ENCODE results near the gene TAMM41.
"Not testable (repeated sequence)": the region's sequence is repeated elsewhere in the genome, so short reads cannot be mapped to it uniquely, and the experiment has no call there.

TAMM41 gene

DNA sequence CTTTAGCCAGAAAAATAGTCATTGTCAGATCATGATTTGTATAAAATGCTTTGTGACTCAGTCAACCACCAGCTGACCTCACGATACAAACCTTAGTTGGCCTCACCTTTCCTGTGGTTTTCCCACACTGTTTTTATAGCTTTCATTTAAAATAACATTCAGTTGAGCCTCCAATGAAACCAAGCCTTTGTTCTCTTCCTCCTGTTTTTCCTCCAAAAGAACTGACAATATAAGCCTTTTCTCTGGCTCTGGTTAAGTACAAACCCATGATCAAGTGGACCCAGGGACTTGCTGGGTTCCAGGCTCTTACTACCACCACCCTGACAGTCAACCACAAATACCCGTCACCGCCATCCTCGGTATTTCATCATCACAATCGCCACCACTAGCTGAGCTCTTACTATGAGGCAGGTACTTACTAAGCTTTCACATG, 81.7 kb downstream of the TAMM41 start:
- no peak for DNase-seq

GRCh38 chr3:11759996-11760395, 86.7 kb downstream of the TAMM41 start:
- no peak for DNase-seq

DNA sequence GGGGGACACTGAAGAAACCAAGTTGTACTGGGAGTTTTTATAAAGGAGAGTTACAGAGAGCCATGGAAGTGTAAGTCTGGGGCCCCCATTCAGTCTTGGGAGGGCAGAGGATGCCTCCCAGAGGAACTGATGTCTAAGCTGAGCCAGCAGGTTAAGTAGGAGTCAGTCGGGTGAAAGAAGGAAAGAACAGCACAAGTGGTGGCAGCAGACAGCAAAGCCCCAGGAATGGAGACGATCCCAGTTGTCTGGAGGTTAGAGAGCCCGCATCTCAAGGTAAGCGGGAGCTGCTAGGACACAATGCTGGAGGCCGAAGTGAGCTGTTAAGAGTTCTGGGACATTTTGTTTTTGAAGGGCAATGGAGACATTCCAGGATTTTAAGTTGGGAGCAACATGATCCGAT, 88.8 kb downstream of the TAMM41 start:
- DNase-seq, result no peak

DNA sequence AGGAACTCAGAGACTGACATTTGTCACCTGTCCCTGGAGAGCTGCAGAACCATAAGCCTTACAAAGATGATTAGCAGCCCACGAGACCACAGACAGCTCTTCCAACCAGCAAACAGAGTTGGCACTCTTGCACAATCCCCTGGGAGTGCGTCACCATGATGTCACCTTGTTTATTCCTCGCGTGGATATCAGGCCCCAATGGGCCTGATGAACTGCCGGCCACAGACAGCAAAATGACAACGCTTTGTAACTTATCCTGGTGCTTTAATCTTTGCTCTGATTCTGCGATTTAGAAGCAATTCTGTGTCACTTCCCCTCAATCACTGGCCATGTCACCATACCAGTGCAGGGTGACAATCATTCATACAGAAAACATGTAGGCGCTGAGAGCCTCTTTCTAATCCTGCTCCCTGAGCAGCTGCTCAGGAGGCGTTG, 89.2 kb downstream of the TAMM41 start:
- no peak for DNase-seq

DNA sequence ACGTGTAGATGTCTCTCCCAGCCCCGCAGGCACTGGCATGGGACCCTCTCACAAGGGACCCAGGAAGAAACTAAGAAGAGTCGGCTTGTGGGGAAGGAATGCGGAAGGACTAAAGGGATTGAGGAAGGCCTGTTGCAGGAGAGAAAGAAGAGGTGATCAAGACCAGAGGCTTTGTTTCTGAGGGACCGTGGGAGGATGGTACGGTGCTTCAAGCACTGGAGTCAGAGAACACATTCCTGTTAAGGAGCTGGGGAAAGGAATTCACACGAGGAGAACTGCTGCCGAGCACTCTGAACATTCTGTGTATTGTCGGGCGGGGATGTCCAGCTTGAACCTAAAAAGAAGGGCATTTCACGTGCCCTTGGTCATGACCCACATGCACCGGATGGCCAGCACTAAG, 91.4 kb downstream of the TAMM41 start:
- DNase-seq, result no peak

DNA sequence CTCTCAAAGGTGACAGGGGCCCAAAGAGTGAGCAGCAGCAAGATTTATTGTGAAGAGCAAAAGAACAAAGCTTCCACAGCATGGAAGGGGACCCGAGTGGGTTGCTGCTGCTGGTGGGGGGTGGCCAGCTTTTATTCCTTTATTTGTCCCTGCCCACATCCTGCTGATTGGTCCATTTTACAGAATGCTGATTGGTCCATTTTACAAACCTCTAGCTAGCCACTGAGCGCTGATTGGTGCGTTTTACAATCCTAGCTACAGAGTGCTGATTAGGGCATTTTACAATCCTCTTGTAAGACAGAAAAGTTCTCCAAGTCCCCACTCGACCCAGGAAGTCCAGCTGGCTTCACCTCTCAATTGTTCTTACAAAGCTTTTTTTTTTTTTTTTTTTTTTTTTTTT, 94.4 kb downstream of the TAMM41 start:
- not testable (repeated sequence) for DNase-seq

DNA sequence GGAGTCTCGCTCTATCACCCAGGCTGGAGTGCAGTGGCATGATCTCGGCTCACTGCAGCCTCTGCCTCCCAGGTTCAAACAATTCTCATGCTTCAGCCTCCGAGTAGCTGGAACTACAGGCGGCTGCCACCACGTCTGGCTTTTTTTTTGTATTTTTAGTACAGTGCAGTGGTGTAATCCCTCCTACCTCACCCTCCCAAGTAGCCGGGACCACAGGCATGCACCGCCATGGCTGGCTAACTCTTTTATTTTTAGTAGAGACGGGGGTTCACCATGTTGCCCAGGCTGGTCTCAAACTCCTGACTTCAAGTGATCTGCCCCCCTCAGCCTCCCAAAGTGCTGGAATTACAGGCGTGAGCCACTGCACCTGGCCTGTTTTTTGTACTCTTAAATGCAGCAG, 98.4 kb downstream of the TAMM41 start:
- DNase-seq, result not testable (repeated sequence)

Data from DMS79 (cell line).